ENCODE measurements around the gene HOXA5. TPM values are rescaled to one million over a fixed set of nuclear protein-coding genes. Genes with fewer than 3 reads are reported as not detected.

HOXA5 gene
- total and polyA plus RNA-seq, 2 of the 8 experiments (the other 6 are each of a cell fraction or from before 2014, with no cell fraction given): not detected

- Histone ChIP-seq H3K27ac (ENCODE audit: low read depth, low read length) (no peak overlapping the region), H2AFZ (ENCODE audit: low read length) (no peak overlapping the region), H3K56ac (replicated peaks; ENCODE audit: insufficient read length, low read depth, low read length) (no peak overlapping the region), H2BK120ac (replicated peaks; ENCODE audit: low read depth, low read length) (no peak overlapping the region), H3K18ac (ENCODE audit: extremely low read depth, low read length) (no peak overlapping the region), H3K9ac (replicated peaks in 1 of 4; ENCODE audit: extremely low read depth in 1 of 4, low read depth in 3 of 4, low read length in 3 of 4) (no peak overlapping the region), H3K23ac (ENCODE audit: insufficient read length) (no peak overlapping the region), H4K5ac (ENCODE audit: insufficient read length, low read depth, low read length) (no peak overlapping the region), H2AK5ac (ENCODE audit: low read depth, low read length) (no peak overlapping the region; the same call in 1 of the 2 replicates), H3K23me2 (ENCODE audit: low read depth, low read length) (no peaks in the 10 kb centered on the region; the same call in 1 of the 2 replicates), H3K79me2 (ENCODE audit: control insufficient read depth in 1 of 2, insufficient read depth in 2 of 2, low read length in 2 of 2) (no peaks in the 10 kb centered on the region), H3K4ac (replicated peaks; ENCODE audit: insufficient read length, low read depth, low read length) (no peak overlapping the region), H3K14ac (ENCODE audit: insufficient read length) (no peak overlapping the region), H2BK12ac (ENCODE audit: low read depth, low read length) (peak overlapping the region; percentile 35; the same call in 1 of the 2 replicates), H3K4me2 (ENCODE audit: insufficient read depth in 1 of 2, low read depth in 2 of 2, low read length in 2 of 2) (no peak overlapping the region), H3K4me1 (replicated peaks in 1 of 4; ENCODE audit: control insufficient read depth in 3 of 4, insufficient read depth in 4 of 4, low read length in 3 of 4) (0 out of 7 replicates have a peak, but pooled peaks cover 0 to 2% (median under 1%) of the 10 kb centered on the region in 4 experiments), H2BK15ac (ENCODE audit: low read length) (no peak overlapping the region), H3K9me3 (ENCODE audit: insufficient read depth in 2 of 2, low read depth in 1 of 2, low read length in 1 of 2) (peaks cover 0 to 4% of the 10 kb centered on the region in 2 experiments; a peak in 1 of 4 replicates), H2BK20ac (ENCODE audit: low read length) (no peak overlapping the region), H4K8ac (ENCODE audit: extremely low read depth, insufficient read depth, low read length) (no peak overlapping the region), H4K20me1 (replicated peaks in 1 of 2; ENCODE audit: control insufficient read depth in 1 of 2, insufficient read depth in 2 of 2, low read length in 2 of 2) (peaks cover 20 to 30% of the 10 kb centered on the region in 2 experiments), H3K27me3 (replicated peaks in 1 of 4; ENCODE audit: control insufficient read depth in 3 of 4, extremely low read depth in 1 of 4, insufficient read depth in 3 of 4, low read length in 3 of 4) (peaks cover 100% of the 10 kb centered on the region in 4 experiments), H3K36me3 (ENCODE audit: control insufficient read depth in 2 of 4, insufficient read depth in 4 of 4, low read length in 3 of 4) (peaks cover 0 to 4% (median 0%) of the 10 kb centered on the region in 4 experiments; a peak in 1 of 8 replicates), H3K79me1 (ENCODE audit: low read depth, low read length) (no peaks in the 10 kb centered on the region), H3K4me3 (ENCODE audit: extremely low read depth in 1 of 4, insufficient read depth in 2 of 4, low read depth in 3 of 4, low read length in 4 of 4) (no peak overlapping the region), H2BK5ac (ENCODE audit: low read depth, low read length) (no peak overlapping the region), H4K91ac (replicated peaks; ENCODE audit: insufficient read length, low read length) (no peak overlapping the region)
- no peak for FAIRE-seq
- 45% methylated on average over 8 of the region's 8 CpGs; no CpG with 5 or more reads in 1 of the 2 experiments for WGBS, 2 experiments (ENCODE audit: extremely low coverage in 1 of 2, insufficient coverage in 1 of 2, insufficient read length in 1 of 2, insufficient replicate concordance in 2 of 2, low coverage in 1 of 2, low lambda C conversion rate in 2 of 2, missing lambda C conversion rate in 1 of 2)
- ChIA-PET CTCF (ENCODE audit: partially characterized antibody) (interaction anchor here (1.0 to 1.1 kb wide), 3 partner anchors 19 to 36 kb away, joined by 3 read pairs; no protein-coding TSS in a partner anchor), POLR2A (ENCODE audit: partially characterized antibody) (no interaction called here)
- DNase-seq (ENCODE audit: low read depth in 1 of 2, low spot score in 2 of 2): no peak
- no peak for TF ChIP-seq FOSL1 (IDR thresholded peaks at IDR 0.05; ENCODE audit: insufficient read depth, low read depth, low read length)
- no peak for TF ChIP-seq CHD2 (IDR thresholded peaks at IDR 0.05; ENCODE audit: low read length)
- no peak for TF ChIP-seq SIN3A (conservative IDR thresholded peaks at IDR 0.05 in 1 of 2, IDR thresholded peaks at IDR 0.05 in 1 of 2; ENCODE audit: low read depth in 1 of 2, low read length in 2 of 2)
- TF ChIP-seq TEAD4 (IDR thresholded peaks at IDR 0.05; ENCODE audit: low read depth, low read length): no peak
- no peak for TF ChIP-seq RFX5 (IDR thresholded peaks at IDR 0.05; ENCODE audit: borderline replicate concordance, low read depth, low read length)
- peak; percentile 19; the same call in 1 of the 2 replicates for TF ChIP-seq SUZ12 (IDR thresholded peaks at IDR 0.05; ENCODE audit: low read length)
- no peak for TF ChIP-seq ZNF274 (IDR thresholded peaks at IDR 0.05; ENCODE audit: borderline replicate concordance, extremely low read depth, low read length)
- TF ChIP-seq RAD21 (IDR thresholded peaks at IDR 0.05 in 1 of 2, conservative IDR thresholded peaks at IDR 0.05 in 1 of 2; ENCODE audit: low read depth in 2 of 2, low read length in 2 of 2): no peak
- TF ChIP-seq NRF1 (IDR thresholded peaks at IDR 0.05; ENCODE audit: low read depth, low read length): no peak
- TF ChIP-seq BACH1 (IDR thresholded peaks at IDR 0.05; ENCODE audit: low read length): no peak
Measured at GRCh38 chr7:27124902-27125689, 18.4 kb downstream of the HOXA5 start.
